ENCODE results near the gene DYNLL2.
"Not testable (repeated sequence)": the region's sequence is repeated elsewhere in the genome, so short reads cannot be mapped to it uniquely, and the experiment has no call there.

The DYNLL2 gene

GRCh38 chr17:58073266-58073665 lies 10.0 kb upstream of the DYNLL2 start:
- DNase-seq = not testable (repeated sequence)

- DNase-seq = not testable (repeated sequence)
These were observed 8.8 kb upstream of the DYNLL2 start for GRCh38 chr17:58074406-58074805.

GRCh38 chr17:58079300-58080033 lies 3.8 kb upstream of the DYNLL2 start:
- DNase-seq = no peak

GRCh38 chr17:58081646-58082340 lies 1.4 kb upstream of the DYNLL2 start:
- peak in 1 of 3 experiments; percentile 43 for DNase-seq

GRCh38 chr17:58082341-58082869 lies 814 bp upstream of the DYNLL2 start:
- DNase-seq = peak in 1 of 3 experiments; percentile 35

GRCh38 chr17:58083491-58084316 lies 485 bp downstream of the DYNLL2 start:
- peak; percentile 28 to 77 (median 72) for DNase-seq

- peak; percentile 27 to 68 (median 41) for DNase-seq
These were observed 1.2 kb downstream of the DYNLL2 start for GRCh38 chr17:58084317-58084981.

- DNase-seq = peak in 1 of 3 experiments; percentile 33
These were observed 2.0 kb downstream of the DYNLL2 start for GRCh38 chr17:58085039-58085715.

GRCh38 chr17:58086953-58087352 lies 3.7 kb downstream of the DYNLL2 start:
- DNase-seq = no peak

GRCh38 chr17:58088624-58089023 lies 5.4 kb downstream of the DYNLL2 start:
- DNase-seq = no peak

GRCh38 chr17:58089111-58089510 lies 5.9 kb downstream of the DYNLL2 start:
- no peak for DNase-seq

GRCh38 chr17:58091024-58091567 lies 7.9 kb downstream of the DYNLL2 start:
- no peak for DNase-seq

GRCh38 chr17:58092101-58092796 lies 9.0 kb downstream of the DYNLL2 start:
- DNase-seq = no peak

GRCh38 chr17:58092797-58093385 lies 9.7 kb downstream of the DYNLL2 start:
- DNase-seq = peak in 1 of 3 experiments; percentile 23

GRCh38 chr17:58094118-58094517 lies 10.9 kb downstream of the DYNLL2 start:
- DNase-seq = no peak

- DNase-seq = no peak
These were observed 13.7 kb downstream of the DYNLL2 start for GRCh38 chr17:58096892-58097291.

GRCh38 chr17:58097384-58098088 lies 14.3 kb downstream of the DYNLL2 start:
- DNase-seq = no peak

GRCh38 chr17:58100506-58100905 lies 17.3 kb downstream of the DYNLL2 start:
- no peak for DNase-seq

GRCh38 chr17:58101898-58102297 lies 18.7 kb downstream of the DYNLL2 start:
- DNase-seq = not testable (repeated sequence)

GRCh38 chr17:58105093-58105492 lies 21.9 kb downstream of the DYNLL2 start:
- DNase-seq = no peak
